Stimulated activated naive CD4-positive, alpha-beta T cell treated with Interleukin-2 at 50 U/mL for 16 hours (primary cell): ENCODE results near the gene CIITA.

Experiments
- DNase-seq: peaks from one replicate; lab custom pipeline; 2025; lab: John Stamatoyannopoulos, UW

The CIITA gene

DNA sequence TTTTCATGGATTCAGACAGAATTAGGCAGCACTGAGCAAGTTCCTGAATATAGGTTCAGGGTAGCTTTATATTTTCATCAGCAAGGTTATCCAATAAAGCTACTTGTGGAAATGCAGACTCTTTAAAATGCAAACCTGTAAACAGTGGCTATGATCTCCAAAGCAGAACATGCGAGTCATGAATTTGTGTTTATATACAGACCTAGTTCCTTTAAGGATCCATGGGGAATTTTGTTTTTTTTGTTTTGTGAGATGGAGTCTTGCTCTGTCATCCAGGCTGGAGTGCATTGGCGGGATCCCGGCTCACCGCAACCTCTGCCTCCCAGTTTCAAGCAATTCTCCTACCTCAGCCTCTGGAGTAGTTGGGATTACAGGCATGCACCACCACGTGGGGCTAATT, 82.2 kb downstream of the CIITA start:
- DNase-seq: no peak

DNA sequence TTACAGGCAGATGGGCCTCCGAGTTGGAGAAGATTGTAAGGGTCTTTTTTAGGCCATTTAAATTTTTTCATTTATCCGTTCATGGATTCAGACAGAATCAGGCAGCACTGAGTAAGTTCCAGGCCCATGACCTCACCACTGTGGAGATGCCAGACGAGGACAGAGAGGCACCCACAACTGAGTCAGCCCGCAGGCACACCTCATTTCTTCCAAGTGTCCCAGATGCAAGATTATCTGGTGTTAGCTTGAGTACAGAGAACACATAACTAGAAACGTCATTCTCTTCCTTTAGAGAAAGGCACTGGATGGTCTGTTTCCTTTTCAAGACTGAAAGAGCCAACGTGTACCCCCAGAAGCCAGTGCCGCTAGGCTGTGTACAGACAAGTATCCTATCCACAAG, 84.2 kb downstream of the CIITA start:
- DNase-seq: no peak

DNA sequence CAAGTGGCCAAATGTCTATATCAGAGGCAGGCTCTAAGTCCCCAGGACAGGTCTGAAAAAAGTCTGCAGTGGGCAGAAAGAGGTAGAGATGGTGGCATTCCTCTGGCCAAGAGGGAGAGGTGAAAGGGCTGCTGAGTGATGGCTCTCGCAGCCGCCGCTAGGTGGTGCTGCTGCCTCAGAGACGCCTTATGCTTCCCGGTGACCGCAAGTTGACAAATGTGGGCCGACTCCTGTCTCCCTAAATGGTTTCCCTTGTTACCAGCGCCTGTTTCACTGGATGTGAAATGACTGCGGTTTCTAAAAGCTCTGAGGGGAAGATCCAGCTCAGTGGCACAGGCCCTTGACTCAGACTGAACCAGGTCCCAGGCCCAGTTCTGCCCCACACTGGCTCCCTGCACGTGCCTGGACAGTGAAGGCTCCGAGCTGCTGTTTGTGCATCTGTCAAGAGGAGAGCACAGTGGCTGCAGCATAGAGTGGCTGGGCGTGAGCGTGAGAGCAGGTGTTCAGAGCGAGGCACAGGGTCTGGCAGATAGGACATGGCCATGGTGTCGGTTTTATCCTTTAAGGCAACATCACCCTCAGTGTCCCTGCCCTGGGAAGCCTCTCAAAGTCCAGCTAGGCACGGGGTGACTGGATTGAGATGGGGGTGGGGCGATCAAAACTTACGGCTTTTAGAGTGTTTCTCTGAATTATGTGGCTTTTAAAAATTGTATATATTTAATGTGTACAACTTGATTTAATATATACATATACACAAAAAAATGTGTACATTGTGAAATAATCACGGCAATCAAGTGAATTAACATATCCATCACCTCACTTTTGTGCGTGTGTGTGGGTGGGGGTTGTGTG, 87.3 kb downstream of the CIITA start:
- DNase-seq: peak; percentile 75

DNA sequence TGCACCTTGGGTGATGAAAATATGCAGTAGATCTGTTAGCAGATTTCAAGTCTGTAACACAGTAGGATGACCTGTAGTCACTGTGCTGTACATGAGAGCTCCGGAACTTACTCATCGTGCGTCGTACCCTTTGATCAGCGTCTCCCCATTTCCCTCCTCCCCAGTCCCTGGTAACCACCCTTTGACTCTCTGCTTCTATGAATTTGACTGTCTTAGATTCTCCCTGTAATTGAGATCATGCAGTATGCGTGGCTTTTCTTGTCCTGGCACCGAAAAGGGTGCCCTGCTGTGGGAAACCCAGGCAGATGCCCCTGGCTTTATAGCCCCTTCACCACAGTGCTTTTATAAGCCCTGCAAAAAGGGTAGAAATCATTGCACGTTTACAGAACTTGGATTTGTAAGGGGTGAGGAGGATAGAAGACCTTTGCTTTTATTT, 87.9 kb downstream of the CIITA start:
- peak; percentile 80 for DNase-seq

DNA sequence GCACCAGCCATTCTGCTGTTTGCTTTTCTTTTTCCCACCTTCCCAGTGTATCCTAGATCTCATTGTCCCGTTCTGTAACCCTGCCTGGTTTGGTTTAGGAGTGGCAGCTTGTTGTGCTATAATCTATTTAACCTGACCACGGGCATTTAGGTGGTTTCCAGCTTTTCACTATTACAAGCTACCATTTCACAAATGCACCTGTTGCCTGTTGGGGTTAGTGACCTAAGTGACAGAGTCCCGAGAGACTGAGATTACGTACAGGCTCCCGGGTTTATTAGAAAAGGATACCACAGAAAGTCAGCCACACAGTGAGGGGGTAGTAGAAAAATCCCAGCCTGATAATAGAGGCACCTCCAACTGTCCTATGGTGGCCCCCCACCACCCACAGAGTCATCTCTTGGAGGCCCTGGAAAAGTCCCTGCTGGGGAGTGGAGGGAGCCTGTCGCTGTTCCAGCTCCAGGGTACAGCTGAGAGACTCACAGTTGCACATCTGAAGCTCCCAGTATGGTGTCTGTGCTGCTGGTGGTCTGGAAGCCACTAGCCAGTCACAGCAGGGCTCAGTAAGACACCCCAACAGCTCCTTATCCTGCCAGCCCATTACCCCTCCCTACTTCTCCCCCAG, 88.5 kb downstream of the CIITA start:
- peak; percentile 32 for DNase-seq

DNA sequence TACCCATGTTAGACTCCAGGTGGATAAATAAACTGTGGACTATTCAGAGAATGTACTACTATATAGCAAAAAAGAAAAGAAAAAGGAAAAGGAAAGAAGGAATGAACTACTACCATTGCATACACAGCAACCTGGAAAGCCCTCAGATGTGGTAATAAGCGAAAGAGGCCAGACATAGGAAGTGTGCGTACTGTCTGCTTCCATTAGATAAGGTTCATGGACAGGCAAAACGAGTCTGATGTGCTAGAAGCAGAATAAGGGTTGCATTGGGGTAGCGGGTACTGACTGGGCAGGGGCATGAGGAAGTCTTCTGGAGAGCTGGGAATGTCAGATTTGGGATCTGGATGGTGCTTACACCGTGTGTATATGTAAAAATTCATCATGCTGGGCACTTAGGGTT, 89.1 kb downstream of the CIITA start:
- DNase-seq: no peak

DNA sequence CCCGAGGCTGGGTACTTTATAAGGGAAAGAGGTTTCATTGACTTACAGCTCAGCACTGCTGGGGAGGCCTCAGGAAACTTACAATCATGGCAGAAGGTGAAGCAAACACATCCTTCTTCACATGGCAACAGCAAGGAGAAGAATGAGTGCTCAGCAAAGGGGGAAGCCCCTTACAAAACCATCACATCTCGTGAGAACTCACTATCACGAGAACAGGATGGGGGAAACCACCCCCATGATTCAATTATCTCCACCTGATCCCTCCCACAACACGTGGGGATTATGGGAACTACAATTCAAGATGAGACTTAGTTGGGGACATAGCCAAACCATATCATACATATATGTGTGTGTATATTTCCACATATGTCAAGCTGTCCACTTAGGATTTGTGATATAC, 89.6 kb downstream of the CIITA start:
- peak; percentile 15 for DNase-seq

DNA sequence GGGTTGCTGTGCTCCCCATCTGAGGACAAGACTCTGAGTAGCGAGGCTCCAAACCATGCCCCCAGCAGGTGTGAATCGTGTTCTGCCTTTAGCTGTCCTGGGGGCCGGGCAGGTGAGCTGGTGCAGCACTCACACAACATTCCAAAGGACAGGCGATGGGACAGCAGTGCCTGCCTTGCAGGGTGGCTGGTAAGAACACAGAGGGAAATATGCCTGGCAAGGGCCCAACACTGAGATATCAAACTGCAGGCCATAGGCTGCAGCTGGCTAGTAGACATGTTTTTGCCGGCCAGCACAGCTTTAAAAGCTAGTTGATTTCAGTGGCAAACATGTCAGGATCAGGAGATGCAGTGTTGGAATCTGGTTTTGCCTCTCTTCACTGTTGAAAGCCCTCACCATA, 91.0 kb downstream of the CIITA start:
- DNase-seq: no peak

DNA sequence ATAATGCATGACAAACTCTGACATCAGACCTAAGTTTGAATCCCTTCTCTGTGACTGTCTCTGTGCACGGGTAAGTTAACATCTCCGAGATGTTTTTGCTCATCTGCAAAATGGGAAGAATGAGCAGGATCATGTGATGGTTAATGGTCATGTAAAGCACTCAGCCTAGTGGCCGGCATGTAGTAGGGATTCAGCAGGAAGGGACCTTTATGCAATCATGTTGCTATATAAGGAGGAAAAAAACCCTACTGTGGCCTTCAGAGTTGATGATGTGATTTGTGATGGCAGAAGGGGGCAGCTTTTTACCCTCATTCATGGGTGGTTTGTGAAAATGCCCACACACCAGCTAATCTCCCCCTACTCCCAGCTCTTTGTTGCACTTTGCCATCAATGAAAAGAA, 91.5 kb downstream of the CIITA start:
- DNase-seq: no peak

DNA sequence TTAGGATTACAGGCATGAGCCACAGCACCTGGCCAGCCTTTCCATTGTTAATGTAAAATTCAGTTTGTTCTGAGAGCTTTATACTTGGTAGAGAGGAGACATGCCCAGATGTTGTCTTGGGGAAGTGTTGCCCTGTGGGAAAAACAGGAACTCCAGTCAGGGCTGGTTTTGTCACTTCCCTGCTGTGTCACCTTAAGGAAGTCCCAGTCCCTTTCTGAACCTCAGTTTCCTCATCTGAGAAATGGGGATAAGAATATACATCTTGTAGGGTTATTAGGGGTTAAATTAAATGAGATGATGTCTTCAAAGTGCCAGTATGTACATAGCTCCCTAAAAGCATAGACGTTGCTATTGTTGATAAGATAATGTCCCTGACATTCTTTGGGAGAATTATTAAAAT, 92.6 kb downstream of the CIITA start:
- no peak for DNase-seq

DNA sequence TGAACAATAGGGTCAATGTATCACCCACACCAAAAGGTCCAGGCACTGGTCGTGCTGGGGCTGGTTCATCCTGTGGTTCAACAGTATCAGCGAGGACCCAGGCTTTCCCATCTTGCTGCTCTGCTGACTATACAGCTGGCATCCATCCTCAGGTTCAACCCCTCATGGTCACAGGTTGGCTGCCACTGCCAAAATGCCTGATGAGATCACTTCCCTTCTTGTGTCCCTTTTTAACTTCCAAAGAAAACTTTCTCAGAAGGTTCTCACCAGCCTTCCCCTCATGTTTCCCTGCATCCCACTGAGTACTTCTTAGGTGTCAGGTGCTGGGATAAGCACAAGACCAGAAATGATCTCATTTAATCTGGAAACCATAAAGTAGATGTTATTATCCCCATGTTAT, 93.1 kb downstream of the CIITA start:
- no peak for DNase-seq

DNA sequence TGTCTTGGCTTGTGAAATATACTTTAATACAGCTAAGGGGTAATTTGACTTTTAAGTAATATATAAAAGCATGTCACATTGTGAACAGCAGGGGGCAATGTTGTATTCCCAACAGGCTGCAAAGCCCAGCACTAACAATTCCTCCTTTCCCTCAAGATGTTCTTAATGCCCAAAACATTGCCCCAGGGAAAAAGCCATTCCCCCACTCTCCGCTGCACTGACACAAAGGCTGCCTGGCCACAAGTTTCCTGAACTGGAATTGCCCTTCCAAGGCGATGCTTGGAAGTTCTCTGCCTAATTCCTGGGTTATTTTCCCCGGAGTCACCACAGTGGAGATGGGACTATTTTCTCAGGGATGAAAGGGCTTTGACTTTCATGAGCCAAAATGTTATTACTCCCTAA, 94.6 kb downstream of the CIITA start:
- no peak for DNase-seq

DNA sequence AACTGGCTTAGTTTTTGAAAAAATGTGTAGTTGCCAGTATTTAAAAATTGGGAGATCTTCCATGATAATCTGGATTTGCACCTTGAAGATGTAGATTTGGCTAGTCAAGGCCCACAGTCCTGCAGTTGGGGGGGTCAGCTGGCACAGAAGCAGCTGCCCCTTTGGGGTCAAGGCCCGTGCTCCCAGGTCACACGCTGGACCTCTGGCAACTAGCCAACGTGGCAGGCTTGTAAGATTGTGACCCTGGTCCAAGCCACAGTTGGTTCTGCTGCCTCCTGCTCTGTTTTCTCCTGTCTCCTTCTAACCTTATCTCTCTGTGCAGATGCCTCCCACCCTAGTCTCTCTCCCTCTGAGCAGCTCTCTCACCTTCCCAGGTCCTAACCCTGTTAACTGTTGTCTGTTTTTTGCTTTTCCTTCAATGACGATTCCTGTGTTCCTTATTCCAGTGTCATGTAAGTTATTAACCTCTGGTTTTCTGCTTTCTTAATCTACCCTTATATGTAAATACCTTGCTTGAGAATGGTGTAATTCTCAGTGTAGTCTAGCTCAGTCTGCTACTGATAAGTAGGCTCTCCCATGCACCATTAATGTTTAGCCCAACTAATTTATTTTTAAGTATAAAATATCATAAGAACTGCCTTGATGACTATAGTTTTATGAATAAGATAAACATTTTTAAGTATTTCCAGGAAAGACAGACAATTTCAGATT, 95.3 kb downstream of the CIITA start:
- DNase-seq: no peak

DNA sequence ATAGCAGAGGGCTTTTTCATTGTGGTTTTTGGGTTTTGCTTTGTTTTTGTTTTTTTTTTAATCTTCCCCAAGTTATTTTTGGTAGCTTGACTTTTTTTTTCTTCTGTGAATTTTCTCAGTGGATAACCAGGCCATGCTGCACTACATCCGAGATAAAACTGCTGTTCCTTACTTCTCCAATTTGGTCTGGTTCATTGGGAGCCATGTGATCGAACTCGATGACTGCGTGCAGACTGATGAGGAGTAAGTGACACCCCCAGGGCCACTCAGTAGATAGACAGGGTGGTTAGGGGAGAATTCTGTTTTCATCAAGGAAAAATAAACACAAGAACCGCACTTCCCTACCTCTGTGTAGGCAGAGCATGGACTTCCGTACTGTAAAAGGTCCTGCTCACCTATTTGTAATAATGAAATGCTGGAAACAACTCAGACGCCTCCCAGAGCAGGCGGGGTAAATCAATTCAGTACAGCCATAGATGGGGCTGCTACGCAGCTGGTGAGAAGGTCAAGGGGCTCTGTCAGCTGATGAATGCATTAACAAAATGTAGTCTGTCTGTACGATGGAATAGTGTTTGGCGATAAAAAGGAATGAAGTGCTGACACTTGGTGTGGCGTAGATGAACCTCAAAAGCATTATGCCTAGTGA, 95.9 kb downstream of the CIITA start:
- no peak for DNase-seq

DNA sequence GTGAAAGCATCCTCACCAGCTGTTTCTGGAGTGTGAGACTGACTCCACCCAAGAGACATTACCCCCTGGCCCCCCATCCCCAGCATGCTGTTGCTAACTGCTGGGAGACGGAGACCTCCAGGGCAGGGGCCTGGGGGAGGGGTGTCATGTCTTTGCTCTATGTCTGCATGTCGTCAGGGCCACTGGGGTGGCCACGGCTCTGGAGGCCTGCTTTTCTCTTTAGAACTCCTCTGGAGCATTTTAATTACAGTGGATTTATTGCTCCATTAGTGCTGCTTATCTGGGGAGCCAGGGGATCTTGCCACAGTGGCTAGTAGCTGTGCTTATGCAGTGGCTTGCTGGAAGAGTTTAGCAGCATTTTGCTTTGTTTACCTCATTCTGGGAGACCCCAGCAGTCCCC, 99.6 kb downstream of the CIITA start:
- no peak for DNase-seq

DNA sequence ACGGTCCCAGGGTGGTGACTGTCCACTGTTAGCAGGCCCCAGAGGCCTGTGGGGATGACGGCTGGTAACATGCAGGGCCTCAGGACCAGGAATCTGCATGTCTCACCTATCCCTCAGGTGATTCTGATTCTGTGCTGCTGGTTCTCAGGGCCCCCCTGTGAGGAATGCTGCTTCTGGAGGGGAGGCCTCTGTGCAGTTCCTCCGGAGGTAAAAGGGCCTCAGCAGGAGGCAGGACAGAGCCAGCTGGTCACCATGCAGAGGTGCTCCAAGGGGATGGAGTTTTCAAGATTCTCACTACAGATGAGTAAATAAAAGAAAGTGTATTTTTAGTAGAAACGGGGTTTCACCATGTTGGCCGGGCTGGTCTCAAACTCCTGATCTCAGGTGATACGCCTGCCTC, 101.1 kb downstream of the CIITA start:
- DNase-seq: no peak

DNA sequence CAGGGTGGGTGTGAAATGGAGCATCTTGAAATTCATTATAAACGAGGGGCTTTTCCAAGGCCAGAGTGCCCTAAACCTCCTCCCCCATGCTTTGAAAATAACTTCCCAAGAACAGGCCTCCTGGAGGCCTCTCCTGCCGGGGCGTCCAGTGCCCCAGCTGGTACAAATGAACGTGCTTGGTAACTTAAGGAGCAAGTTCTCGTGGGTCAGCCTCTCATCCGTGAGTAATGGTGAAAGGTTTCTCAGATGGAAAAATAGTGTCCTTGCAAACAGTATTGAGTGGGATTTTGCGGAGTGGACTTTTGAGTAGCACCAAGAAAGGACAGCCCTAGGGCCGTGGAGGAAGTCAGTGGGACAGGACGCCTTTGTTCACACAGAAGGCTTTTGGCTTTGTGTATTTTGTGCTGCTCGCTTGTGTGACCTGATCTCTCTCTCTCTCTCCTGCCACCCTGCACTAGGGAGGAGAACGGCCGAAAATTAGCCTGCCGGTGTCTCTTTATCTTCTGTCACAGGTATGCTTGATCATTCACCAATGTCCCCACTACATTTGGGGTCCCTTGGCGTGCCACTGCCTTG, 102.0 kb downstream of the CIITA start:
- DNase-seq: no peak

DNA sequence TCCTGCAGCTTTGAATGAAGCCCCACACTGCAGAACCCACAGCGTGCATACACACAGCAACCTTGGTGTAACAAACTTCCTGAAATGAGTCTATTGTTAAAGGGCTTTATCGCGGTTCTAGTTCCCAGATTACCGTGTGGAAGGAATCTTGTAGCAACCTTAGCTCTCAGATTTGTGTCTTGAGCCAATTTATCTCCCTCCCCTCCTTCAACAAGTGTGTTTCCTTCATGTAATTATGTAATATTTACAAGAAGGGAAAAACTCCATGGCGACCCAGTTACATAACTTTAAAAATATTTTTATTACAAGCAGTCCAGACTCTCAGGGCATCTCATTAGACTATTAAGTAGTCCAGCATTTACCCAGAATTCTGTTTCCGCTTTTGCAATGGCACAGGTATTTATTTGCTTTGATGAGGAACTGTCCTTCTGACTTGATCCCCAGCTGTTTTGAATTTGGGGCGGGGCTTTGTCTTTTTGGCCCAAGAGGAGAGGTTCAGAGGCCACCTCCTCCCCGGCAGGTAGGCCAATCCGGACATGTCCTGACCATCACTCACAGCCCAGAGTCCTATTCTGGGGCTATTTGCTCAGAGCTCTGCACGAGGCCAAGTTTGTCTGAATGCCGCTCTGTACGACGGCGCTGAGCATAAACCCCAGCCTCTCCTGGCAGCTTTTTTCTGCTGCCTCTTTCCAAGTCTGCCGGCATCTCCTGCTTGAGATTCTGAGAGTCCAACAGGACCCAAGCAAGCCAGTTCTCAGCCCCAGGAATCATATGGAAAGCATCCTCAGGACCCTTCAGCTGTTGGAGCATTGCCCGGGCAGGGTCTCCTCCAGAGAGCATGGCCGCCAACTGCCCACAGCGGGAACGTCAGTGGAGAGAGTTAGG, 103.0 kb downstream of the CIITA start:
- DNase-seq: no peak

DNA sequence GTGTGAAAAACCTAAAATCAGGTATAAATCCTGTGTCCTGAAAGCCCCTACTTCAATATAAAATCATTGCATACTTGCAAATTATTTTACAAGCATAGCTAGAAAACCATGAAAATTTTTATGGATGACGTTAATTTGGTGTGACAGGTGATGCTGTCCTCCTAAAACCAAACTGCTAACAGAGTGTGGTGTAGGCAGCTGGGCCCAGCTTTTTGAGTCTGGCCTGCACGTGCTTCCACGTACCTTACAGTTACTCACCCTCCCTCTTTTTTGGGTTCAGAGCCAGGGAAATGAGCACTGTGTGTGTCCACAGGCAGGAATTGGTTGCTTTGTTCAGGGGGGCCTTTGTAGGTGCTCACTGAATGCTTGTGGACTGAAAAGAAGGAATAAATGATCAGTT, 103.8 kb downstream of the CIITA start:
- DNase-seq: no peak

DNA sequence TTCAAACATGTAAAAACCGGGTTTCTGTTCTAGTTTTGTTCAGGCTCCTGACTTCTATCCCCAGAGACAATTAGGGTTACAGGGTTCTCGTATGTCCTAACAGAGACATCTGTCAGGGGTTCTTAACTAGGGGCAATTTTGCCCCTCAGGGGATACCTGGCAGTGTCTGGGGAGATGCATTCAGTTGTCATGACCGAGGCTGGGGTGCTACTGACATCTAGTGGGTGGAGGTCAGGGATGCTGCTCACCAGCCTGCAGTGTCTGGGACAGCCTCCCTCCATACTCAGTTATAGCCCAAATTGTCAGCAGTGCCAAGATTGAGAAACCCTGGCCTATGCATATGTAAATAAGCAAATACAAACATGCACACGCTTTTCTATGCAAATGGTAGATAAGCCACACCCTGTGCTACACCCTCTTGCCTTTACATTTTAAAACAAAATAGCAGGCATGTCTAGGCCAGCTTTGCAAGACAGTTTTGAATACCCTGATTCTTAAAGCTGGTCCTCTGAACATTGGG, 104.8 kb downstream of the CIITA start:
- DNase-seq: peak; percentile 18
